Liver (tissue), 3 donors: ENCODE data around the gene PTPRD.

ENCODE experiments used
- CTCF ChIP-seq: fragments of 150-350 bp; IDR thresholded peaks from 2 replicates; pipeline ENCODE4 v1.5.1; 2017; ENCODE audit warnings: improper control_type of control experiment, low read depth, low read length; ENCODE audit not compliant: missing input control
- EGR1 ChIP-seq, 2 donors: IDR thresholded peaks; 2 replicates each; pipeline ENCODE4 v1.6.1; 2016 to 2018; ENCODE audit warnings: antibody characterized with exemption in 2 of 2, low read depth in 2 of 2
- FOXA1 ChIP-seq: IDR thresholded peaks from 2 replicates; pipeline ENCODE4 v1.6.1; 2016; ENCODE audit warnings: antibody characterized with exemption
- HNF4A ChIP-seq, 2 donors: conservative IDR thresholded peaks; 2 replicates each; pipeline ENCODE4 v1.6.1; 2016; ENCODE audit warnings: antibody characterized with exemption in 2 of 2, mild to moderate bottlenecking in 2 of 2
- JUND ChIP-seq, 2 donors: IDR thresholded peaks; 2 replicates each; pipeline ENCODE4 v1.6.1; 2016; ENCODE audit warnings: antibody characterized with exemption in 2 of 2
- REST ChIP-seq: IDR thresholded peaks from 2 replicates; pipeline ENCODE4 v1.6.1; 2016; ENCODE audit warnings: antibody characterized with exemption, mild to moderate bottlenecking
- SP1 ChIP-seq: IDR thresholded peaks from 2 replicates; pipeline ENCODE4 v1.6.1; 2018; ENCODE audit warnings: antibody characterized with exemption, mild to moderate bottlenecking
- TAF1 ChIP-seq: conservative IDR thresholded peaks from 2 replicates; pipeline ENCODE4 v1.6.1; 2016; ENCODE audit warnings: antibody characterized with exemption, mild to moderate bottlenecking
- ZBTB33 ChIP-seq: IDR thresholded peaks from 2 replicates; pipeline ENCODE4 v1.6.1; 2016; ENCODE audit warnings: antibody characterized with exemption
- donor health status: healthy.
- donor health status: healthy.

GRCh38 chr9:8543219-8543618, 2069.6 kb downstream of the PTPRD start:
- TF ChIP-seq CTCF (no peak), SP1 (no peak), REST (no peak), FOXA1 (no peak), JUND (IDR thresholded peaks at IDR 0.05) (no peak), ZBTB33 (no peak), TAF1 (no peak), HNF4A (conservative IDR thresholded peaks at IDR 0.05) (no peak), EGR1 (IDR thresholded peaks at IDR 0.05; ENCODE audit: low read depth in 2 of 2) (no peak)
